PC-9 (cell line): Measurements from ENCODE around the gene KIAA0040. TPM values are rescaled to one million over a fixed set of nuclear protein-coding genes. Genes with fewer than 3 reads are reported as not detected.
"Not testable (repeated sequence)": the region's sequence is repeated elsewhere in the genome, so short reads cannot be mapped to it uniquely, and the experiment has no call there.

Experiments
- BruUV-seq: library from RNA; stranded (reverse); fragments of 400-500 nt; replicated peaks from 2 replicates; lab custom pipeline; 2021; lab: Mats Ljungman, UMichigan
- CTCF ChIA-PET: fragments of 300-600 bp; sonication (Branson Sonifier 250); formaldehyde crosslinking; loops from one replicate; lab custom pipeline; 2022; ENCODE audit warnings: antibody characterized with exemption; lab: Charles Lee
- POLR2A ChIA-PET: fragments of 300-600 bp; sonication (Branson Sonifier 250); formaldehyde crosslinking; loops from one replicate; lab custom pipeline; 2022; ENCODE audit warnings: antibody characterized with exemption; ENCODE audit not compliant: unreplicated experiment; lab: Charles Lee
- DNase-seq, 2 experiments: peaks; one replicate each; pipeline versions ENCODE4 v3.0.0 to v3.0.0-alpha.2; 2015 to 2022; ENCODE audit warnings: mixed read lengths in 1 of 2
- H2AFZ ChIP-seq: fragments of 200-600 bp; sonication (generic); 2 replicates; pipeline ENCODE4 v1.8.1; 2017; ENCODE audit warnings: antibody characterized with exemption
- H3F3A ChIP-seq: fragments of 200-600 bp; sonication (generic); 2 replicates; pipeline ENCODE4 v1.8.1; 2017; ENCODE audit warnings: antibody characterized with exemption, mild to moderate bottlenecking, low read depth; ENCODE audit not compliant: insufficient read depth
- H3K27ac ChIP-seq: fragments of 200-600 bp; sonication (generic); 2 replicates; pipeline ENCODE4 v1.6.1; 2016; ENCODE audit warnings: mixed run types
- H3K27me3 ChIP-seq: fragments of 200-600 bp; sonication (generic); 2 replicates; pipeline ENCODE4 v1.6.1; 2016; ENCODE audit warnings: low read depth, mixed run types; ENCODE audit not compliant: insufficient read depth
- H3K36me3 ChIP-seq: fragments of 200-600 bp; sonication (generic); 2 replicates; pipeline ENCODE4 v1.6.1; 2016; ENCODE audit warnings: low read depth, mixed run types
- H3K4me1 ChIP-seq: fragments of 200-600 bp; sonication (generic); replicated peaks from 2 replicates; pipeline ENCODE4 v1.6.1; 2016; ENCODE audit warnings: mixed run types; ENCODE audit not compliant: insufficient read depth
- H3K4me2 ChIP-seq: fragments of 200-600 bp; sonication (generic); 2 replicates; pipeline ENCODE4 v1.6.1; 2017; ENCODE audit warnings: mixed run types
- H3K4me3 ChIP-seq: fragments of 200-600 bp; sonication (generic); 2 replicates; pipeline ENCODE4 v1.6.1; 2016; ENCODE audit warnings: mixed run types
- H3K79me2 ChIP-seq: fragments of 200-600 bp; sonication (generic); 2 replicates; pipeline ENCODE4 v1.6.1; 2017; ENCODE audit warnings: low read depth, mixed run types
- H3K9me2 ChIP-seq: fragments of 200-600 bp; sonication (generic); 2 replicates; pipeline ENCODE4 v1.8.1; 2017; ENCODE audit warnings: mild to moderate bottlenecking; ENCODE audit not compliant: insufficient read depth
- H3K9me3 ChIP-seq: fragments of 200-600 bp; sonication (generic); 2 replicates; pipeline ENCODE4 v1.8.1; 2016; ENCODE audit warnings: low read depth; ENCODE audit not compliant: insufficient read depth
- H4K20me1 ChIP-seq: fragments of 200-600 bp; sonication (generic); 2 replicates; pipeline ENCODE4 v1.8.1; 2017; ENCODE audit not compliant: insufficient read depth
- EZH2 ChIP-seq: fragments of 200-600 bp; sonication (generic); IDR thresholded peaks from 2 replicates; pipeline ENCODE4 v1.8.0; 2017; ENCODE audit warnings: antibody characterized with exemption, low read depth
- intact Hi-C: fragments of 100-400 bp; cut with micrococcal nuclease; formaldehyde crosslinking; loops from one replicate; pipeline ENCODE4 v1.10.0; 2022; ENCODE audit not compliant: unreplicated experiment
- total RNA-seq: library from RNA; stranded (reverse); gene quantifications from 2 replicates; pipeline ENCODE4 v1.2.3, GENCODE V29; 2021
- TF ChIP-seq, protein P1 (sequence below): fragments of 200-600 bp; sonication (generic); conservative IDR thresholded peaks from 2 replicates; pipeline ENCODE4 v1.6.1; 2017; ENCODE audit warnings: mixed run types, antibody characterized with exemption, mild to moderate bottlenecking, moderate library complexity

Gene KIAA0040
- total RNA-seq, 1 experiment from 2014 or later, result 8.8 TPM

DNA sequence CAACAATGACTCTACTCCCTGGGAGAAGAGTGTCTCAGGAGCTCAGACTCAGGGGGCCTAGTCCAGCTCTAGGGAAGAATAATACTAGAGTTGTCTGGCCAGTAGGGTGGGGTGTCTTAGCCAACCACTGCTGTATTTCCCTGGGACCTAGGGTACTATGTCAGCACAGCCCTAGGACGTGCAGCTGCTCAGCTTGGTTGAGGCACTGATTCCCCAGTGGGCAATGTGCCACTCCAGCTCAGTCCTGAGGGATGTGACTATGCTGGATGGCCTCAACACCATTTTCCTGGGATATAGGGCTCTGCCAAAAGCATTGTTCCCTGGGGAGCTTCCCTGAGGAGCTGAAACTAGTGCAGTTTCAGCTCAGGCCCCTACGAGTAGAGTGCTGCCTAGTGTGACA lies 77.6 kb downstream of the KIAA0040 start:
- Histone ChIP-seq H3K27me3 (no peaks in the 10 kb centered on the region), H3F3A (no peaks in the 10 kb centered on the region), H4K20me1 (no peaks in the 10 kb centered on the region), H3K27ac (no peak overlapping the region), H2AFZ (no peak overlapping the region), H3K4me1 (no peaks in the 10 kb centered on the region), H3K9me2 (no peaks in the 10 kb centered on the region), H3K9me3 (no peaks in the 10 kb centered on the region), H3K36me3 (no peaks in the 10 kb centered on the region), H3K79me2 (no peaks in the 10 kb centered on the region), H3K4me3 (no peak overlapping the region), H3K4me2 (no peak overlapping the region)
- no TSS peak for BruUV-seq
- ChIA-PET CTCF (no interaction called here), POLR2A (no interaction called here)
- intact Hi-C loops, result no loop called here
- DNase-seq, result no peak
- TF ChIP-seq, protein P1, sequence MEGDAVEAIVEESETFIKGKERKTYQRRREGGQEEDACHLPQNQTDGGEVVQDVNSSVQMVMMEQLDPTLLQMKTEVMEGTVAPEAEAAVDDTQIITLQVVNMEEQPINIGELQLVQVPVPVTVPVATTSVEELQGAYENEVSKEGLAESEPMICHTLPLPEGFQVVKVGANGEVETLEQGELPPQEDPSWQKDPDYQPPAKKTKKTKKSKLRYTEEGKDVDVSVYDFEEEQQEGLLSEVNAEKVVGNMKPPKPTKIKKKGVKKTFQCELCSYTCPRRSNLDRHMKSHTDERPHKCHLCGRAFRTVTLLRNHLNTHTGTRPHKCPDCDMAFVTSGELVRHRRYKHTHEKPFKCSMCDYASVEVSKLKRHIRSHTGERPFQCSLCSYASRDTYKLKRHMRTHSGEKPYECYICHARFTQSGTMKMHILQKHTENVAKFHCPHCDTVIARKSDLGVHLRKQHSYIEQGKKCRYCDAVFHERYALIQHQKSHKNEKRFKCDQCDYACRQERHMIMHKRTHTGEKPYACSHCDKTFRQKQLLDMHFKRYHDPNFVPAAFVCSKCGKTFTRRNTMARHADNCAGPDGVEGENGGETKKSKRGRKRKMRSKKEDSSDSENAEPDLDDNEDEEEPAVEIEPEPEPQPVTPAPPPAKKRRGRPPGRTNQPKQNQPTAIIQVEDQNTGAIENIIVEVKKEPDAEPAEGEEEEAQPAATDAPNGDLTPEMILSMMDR, result no peak
- TF ChIP-seq EZH2, result no peak

DNA sequence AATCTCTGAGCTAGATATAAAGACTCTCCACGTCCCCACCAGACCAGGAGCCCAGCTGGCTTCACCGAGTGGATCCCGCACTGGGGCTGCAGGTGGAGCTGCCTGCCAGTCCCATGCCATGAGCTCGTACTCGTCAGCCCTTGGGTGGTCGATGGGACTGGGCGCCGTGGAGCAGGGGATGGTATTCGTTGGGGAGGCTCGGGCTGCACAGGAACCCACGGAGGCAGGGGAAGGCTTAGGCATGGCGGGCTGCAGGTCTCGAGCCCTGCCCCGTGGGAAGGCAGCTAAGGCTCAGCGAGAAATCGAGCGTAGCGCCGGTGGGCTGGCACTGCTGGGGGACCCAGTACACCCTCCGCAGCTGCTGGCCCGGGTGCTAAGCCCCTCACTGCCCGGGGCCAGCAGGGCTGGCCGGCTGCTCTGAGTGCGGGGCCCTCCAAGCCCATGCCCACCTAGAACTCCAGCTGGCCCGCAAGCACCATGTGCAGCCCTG lies 84.2 kb downstream of the KIAA0040 start:
- H3F3A ChIP-seq, POLR2A ChIA-PET, H3K4me3 ChIP-seq, H2AFZ ChIP-seq, H4K20me1 ChIP-seq, H3K79me2 ChIP-seq, H3K27ac ChIP-seq, H3K4me1 ChIP-seq, intact Hi-C loops, BruUV-seq, H3K4me2 ChIP-seq, H3K36me3 ChIP-seq, H3K27me3 ChIP-seq, CTCF ChIA-PET, DNase-seq, H3K9me2 ChIP-seq, H3K9me3 ChIP-seq: not testable (repeated sequence)

Other genes starting within 250 kb of the KIAA0040 start
- 154 and 156 TPM in 2 replicates for gene CACYBP, start 192.8 kb downstream of the KIAA0040 start, total RNA-seq
- 24.1 and 28.8 TPM in 2 replicates for gene MRPS14, start 169.4 kb downstream of the KIAA0040 start, total RNA-seq
- not detected in 2 replicates for gene TNN, start 124.9 kb downstream of the KIAA0040 start, total RNA-seq